ENCODE results near the gene RTF2. TPM values are rescaled to one million over a fixed set of nuclear protein-coding genes. Genes with fewer than 3 reads are reported as not detected.
"Not testable (repeated sequence)": the region's sequence is repeated elsewhere in the genome, so short reads cannot be mapped to it uniquely, and the experiment has no call there.

Gene RTF2
- total RNA-seq, 1 donor from 2014 or later = 71.2 TPM

DNA sequence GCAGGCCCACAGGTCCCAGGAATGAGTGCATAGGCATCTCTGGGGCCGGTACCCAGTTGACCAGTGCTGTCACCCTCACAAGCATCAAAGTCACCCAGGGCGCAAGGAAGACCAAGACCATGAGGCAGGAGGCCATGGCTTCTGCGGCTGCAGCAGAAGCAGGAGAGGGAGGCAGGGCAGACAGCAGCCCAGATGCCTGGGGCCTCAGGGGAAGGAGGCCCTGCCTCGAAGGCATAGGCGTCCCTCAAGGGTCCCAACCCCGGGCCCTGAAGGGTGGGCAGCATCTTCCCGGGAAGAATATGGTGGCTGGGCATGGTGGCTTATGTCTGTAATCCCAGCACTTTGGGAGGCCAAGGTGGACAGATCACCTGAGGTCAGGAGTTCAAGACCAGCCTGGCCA is 59.1 kb downstream of the RTF2 start:
- Mint-ChIP-seq H3K9me3 (no peaks in the 10 kb centered on the region), H3K4me3 (no peak overlapping the region), H3K36me3 (no peaks in the 10 kb centered on the region), H3K27me3 (peaks cover 3% of the 10 kb centered on the region), H3K27ac (no peak overlapping the region), H3K4me1 (ENCODE audit: unreplicated experiment) (no peaks in the 10 kb centered on the region)
- DNase-seq (ENCODE audit: extremely low spot score, unreplicated experiment) = no peak
- TF ChIP-seq, protein P1, sequence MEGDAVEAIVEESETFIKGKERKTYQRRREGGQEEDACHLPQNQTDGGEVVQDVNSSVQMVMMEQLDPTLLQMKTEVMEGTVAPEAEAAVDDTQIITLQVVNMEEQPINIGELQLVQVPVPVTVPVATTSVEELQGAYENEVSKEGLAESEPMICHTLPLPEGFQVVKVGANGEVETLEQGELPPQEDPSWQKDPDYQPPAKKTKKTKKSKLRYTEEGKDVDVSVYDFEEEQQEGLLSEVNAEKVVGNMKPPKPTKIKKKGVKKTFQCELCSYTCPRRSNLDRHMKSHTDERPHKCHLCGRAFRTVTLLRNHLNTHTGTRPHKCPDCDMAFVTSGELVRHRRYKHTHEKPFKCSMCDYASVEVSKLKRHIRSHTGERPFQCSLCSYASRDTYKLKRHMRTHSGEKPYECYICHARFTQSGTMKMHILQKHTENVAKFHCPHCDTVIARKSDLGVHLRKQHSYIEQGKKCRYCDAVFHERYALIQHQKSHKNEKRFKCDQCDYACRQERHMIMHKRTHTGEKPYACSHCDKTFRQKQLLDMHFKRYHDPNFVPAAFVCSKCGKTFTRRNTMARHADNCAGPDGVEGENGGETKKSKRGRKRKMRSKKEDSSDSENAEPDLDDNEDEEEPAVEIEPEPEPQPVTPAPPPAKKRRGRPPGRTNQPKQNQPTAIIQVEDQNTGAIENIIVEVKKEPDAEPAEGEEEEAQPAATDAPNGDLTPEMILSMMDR (conservative IDR thresholded peaks at IDR 0.05) = no peak

DNA sequence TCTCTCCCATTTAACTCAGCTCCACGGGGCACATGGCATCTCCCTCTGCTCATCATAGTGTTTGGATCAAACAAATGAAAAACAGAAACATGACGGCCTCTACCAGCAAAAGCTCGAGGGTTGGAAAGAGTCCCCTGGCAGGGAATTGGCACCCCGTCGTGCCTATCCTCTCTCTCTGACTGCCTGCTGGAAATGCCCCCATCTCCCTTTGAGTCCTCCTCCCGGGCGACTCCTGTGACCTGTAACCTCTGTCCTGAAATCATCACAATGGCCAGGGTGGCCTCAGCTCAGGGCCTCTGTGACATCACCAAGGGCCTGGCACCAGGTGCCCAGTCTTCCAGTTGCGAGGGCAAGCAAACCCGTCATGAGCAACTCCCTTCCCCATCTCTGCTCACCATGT is 64.5 kb downstream of the RTF2 start, which contains the start of gene FAM209B:
Gene FAM209B (plus strand): TSS at position 301 of the 400 bp plus-strand sequence. CDS start 96 bp downstream, at position 397.
- DNase-seq (ENCODE audit: extremely low spot score, unreplicated experiment); H3K27ac Mint-ChIP-seq; H3K4me3 Mint-ChIP-seq; H3K4me1 Mint-ChIP-seq (ENCODE audit: unreplicated experiment); H3K9me3 Mint-ChIP-seq; H3K36me3 Mint-ChIP-seq; H3K27me3 Mint-ChIP-seq: not testable (repeated sequence)

DNA sequence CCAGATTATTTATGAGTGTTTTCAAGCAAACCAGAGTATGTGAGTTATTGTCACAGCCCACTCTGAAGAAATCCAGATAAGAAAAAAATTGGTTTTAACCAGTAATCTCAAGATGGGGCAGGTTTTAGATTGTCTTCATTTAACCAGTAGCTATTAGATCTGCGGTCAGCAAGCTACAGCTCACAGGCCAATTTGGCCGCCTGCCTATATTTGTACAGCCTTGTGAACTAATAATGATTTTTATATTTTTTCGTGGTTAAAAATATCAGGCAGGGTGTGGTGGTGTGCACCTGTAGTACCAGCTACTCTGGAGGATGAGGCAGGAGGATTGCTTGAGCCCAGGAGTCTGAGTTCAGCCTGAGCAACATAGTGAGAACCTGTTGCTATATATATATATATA is 69.6 kb downstream of the RTF2 start:
- H3K9me3 Mint-ChIP-seq = no peaks in the 10 kb centered on the region
- no peak overlapping the region for H3K4me3 Mint-ChIP-seq
- H3K27ac Mint-ChIP-seq = no peak overlapping the region
- no peaks in the 10 kb centered on the region for H3K4me1 Mint-ChIP-seq (ENCODE audit: unreplicated experiment)
- no peak for DNase-seq (ENCODE audit: extremely low spot score, unreplicated experiment)
- TF ChIP-seq, protein P1 (conservative IDR thresholded peaks at IDR 0.05) = no peak
- no peaks in the 10 kb centered on the region for H3K36me3 Mint-ChIP-seq
- no peaks in the 10 kb centered on the region for H3K27me3 Mint-ChIP-seq

DNA sequence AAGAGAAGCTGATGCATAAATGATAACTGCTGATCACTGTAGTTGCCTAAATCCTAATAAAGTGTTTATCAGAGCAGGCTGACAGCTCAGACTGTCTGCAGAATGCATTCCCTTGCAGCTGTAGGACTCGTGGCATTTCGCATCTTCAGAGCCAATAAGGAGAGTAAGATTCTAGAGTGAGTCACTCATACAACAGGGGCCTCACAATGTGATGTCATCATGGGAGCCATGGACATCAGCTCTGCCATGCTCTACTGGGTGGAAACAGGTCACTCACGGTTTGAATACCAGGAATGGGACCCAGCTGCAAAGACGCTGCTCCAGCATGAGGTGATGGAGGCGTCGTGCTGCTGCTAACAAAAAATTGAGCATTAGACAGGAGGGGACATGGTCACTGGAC is 72.0 kb downstream of the RTF2 start:
- Mint-ChIP-seq H3K27me3 (no peaks in the 10 kb centered on the region), H3K4me1 (ENCODE audit: unreplicated experiment) (no peaks in the 10 kb centered on the region), H3K36me3 (no peaks in the 10 kb centered on the region), H3K27ac (no peak overlapping the region), H3K4me3 (no peak overlapping the region), H3K9me3 (no peaks in the 10 kb centered on the region)
- no peak for DNase-seq (ENCODE audit: extremely low spot score, unreplicated experiment)
- TF ChIP-seq, protein P1 (conservative IDR thresholded peaks at IDR 0.05) = no peak

DNA sequence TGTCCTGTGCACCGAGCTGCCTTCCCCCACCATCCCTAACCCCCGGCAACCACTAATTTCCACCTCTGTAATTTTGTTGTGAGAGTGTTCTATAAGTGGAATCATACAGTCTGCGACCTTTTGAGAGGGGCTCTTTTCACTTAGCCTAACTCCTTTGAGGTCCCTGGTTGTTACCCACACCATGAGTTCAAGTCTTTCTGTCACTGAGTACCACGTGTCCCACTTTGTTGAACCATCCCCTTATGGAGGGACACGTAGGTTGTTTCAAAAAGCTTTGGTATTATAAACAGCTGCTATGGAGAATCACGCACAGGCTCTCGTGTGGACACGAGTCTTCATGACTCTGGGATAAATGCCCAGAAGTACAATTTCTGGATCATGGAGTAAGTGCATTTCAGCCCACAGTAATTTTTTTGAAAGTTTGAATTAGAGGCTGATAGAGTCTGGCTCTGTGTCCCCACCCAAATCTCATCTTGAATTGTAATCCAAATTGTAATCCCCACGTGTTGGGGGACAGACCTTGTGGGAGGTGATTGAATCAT is 74.1 kb downstream of the RTF2 start:
- TF ChIP-seq, protein P1 (conservative IDR thresholded peaks at IDR 0.05) = no peak
- H3K27me3 Mint-ChIP-seq = peaks cover 3% of the 10 kb centered on the region
- no peak overlapping the region for H3K27ac Mint-ChIP-seq
- H3K36me3 Mint-ChIP-seq = no peaks in the 10 kb centered on the region
- H3K4me1 Mint-ChIP-seq (ENCODE audit: unreplicated experiment) = no peaks in the 10 kb centered on the region
- no peaks in the 10 kb centered on the region for H3K9me3 Mint-ChIP-seq
- no peak overlapping the region for H3K4me3 Mint-ChIP-seq
- DNase-seq (ENCODE audit: extremely low spot score, unreplicated experiment) = no peak

DNA sequence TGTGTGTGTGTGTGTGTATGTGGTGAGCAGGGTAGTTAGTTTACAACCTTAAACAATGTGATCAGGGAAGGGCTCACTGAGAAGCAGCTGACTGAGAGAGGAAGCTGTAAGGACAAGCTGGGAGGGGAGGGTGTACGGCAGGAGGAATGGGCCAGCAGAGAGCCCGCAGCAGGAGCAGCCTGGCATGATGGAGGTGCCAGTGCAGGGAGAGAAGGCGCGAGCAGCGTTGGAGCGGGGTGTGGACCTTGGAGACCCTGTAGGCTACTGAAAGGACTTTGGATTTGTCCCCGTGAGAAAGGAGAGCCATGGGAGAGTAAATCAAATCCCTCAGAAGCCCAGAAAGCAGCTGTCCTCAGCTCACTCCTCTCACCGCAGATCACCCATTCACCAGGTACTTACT is 83.1 kb downstream of the RTF2 start:
- Mint-ChIP-seq H3K4me3 (no peak overlapping the region), H3K9me3 (peaks cover 6% of the 10 kb centered on the region), H3K27ac (peak overlapping the region; percentile 32), H3K36me3 (peaks cover 3% of the 10 kb centered on the region), H3K27me3 (peaks cover 3% of the 10 kb centered on the region), H3K4me1 (ENCODE audit: unreplicated experiment) (peaks cover 14% of the 10 kb centered on the region)
- DNase-seq (ENCODE audit: extremely low spot score, unreplicated experiment) = no peak
- TF ChIP-seq, protein P1 (conservative IDR thresholded peaks at IDR 0.05) = no peak

Measured in type B pancreatic cell (in vitro differentiated cells).